Right hindlimb (tissue), 1 donor: ENCODE measurements around the gene IPCEF1.
"Not testable (repeated sequence)": the region's sequence is repeated elsewhere in the genome, so short reads cannot be mapped to it uniquely, and the experiment has no call there.

Experiments used
- DNase-seq: peaks from one replicate; pipeline ENCODE4 v3.0.0-alpha.2; 2018

Gene IPCEF1

DNA sequence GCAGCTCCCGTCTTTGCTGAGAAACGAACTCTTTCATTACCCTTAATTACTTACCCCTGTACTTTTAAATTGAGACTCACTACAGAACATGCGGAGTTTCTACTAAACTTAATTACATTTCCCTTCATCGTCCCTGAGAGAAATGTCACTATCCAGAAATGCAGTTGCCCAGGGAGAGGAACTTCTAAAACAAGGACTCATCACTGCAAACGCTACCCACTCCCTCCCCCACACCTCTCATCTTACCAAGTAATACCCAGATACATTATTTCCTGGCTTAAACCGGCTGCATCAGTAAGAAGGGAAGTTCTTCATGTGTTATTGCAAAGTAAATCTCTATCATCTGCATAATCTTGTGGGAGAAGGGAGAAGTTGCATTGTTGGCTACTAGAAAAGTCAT is 138.3 kb downstream of the IPCEF1 start:
- DNase-seq: no peak

- DNase-seq: no peak
Measured at GRCh38 chr6:154213782-154214181, 142.8 kb downstream of the IPCEF1 start.

DNA sequence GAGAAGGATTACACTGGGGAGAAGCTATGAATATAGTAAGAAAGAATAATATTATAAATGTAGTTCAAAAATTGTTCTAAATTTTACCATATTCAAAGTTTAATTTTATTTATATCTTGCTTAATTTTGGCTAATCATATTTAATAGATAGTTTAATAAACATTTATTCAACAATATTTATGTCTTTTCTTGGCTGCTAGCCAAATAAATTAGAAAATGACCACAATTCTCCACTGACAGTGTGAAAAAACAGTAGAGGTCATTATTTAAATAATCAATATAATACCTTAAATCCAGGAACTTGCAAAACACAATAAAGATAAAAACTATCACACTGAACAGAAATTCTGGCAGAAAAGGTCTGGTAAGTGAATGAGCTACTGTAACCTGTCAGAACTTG is 145.9 kb downstream of the IPCEF1 start:
- no peak for DNase-seq

DNA sequence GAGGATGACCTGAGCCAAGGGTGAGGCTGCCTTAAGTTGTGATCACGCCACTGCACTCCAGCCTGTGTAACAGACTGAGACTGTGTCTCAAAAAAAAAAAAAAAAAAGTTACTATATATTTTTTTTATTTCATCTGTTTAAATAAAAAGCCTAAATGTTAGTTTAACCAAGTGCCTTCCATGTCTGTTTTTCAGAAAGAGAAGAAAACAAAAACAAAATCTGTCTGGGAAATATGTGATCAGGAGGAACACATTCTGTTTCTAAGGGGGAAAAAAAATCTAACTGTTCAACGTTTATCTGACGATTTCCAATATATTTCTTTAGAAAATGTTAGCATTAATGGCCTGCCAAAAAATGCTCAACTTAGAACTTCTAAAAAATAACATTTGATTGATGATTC is 147.0 kb downstream of the IPCEF1 start:
- DNase-seq: no peak

GRCh38 chr6:154206996-154207395 is 149.6 kb downstream of the IPCEF1 start:
- no peak for DNase-seq

DNA sequence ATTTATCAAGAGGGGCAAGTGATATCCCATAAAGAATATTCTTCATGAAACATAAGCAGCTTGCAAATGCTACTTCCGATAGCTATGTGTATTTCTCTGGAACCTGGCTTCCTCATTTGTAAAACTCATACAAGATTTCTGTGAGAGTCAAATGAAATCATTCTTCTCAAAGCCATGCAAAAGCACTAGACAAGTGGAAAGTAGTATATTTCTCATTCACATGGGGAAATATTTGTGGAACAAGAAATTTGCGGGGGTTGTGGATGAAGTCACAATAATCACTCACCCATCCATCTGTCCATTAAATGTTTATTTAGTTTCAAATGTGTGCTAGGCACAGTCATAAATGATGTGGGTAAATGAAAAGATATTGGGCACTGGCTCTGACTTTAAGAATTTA is 150.5 kb downstream of the IPCEF1 start:
- DNase-seq: no peak

DNA sequence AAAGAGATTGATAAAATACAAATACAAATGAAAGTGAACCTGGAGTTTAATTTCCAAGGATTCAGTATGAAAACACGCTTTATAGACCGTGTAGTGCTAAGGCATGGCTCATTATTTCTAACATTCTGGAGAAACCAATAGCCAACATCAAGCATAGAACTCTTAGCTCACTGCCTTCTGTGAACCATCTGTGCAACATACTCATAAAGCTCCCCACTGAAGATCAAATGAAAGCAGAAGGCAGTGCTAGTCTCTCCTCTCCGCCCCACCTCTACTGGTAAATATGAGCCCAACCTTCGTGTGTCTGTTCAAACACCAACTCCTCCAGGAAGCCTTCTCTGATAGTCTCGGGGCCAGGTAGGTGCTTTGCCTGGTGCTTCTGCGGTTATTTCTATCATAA is 153.6 kb downstream of the IPCEF1 start:
- no peak for DNase-seq

DNA sequence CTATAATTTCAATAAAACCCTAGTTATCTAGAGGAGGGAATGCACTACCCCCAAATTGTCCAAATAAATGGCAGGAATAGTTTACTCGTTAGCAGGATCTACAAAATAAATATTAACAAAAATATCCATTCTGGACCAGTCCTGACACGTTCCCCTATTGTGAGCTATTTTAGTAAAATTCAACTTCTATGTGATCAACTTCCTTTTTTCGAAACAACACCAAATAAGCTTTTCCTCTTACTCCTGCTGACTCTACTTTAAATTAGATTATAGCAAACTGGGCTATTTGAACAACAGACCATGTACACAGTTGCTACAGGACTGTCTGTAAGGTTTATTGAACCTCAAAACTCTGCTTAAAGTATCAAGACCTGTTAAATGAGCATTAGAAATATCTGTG is 154.3 kb downstream of the IPCEF1 start:
- no peak for DNase-seq

- DNase-seq: not testable (repeated sequence)
Measured at GRCh38 chr6:154201688-154202087, 154.9 kb downstream of the IPCEF1 start.

DNA sequence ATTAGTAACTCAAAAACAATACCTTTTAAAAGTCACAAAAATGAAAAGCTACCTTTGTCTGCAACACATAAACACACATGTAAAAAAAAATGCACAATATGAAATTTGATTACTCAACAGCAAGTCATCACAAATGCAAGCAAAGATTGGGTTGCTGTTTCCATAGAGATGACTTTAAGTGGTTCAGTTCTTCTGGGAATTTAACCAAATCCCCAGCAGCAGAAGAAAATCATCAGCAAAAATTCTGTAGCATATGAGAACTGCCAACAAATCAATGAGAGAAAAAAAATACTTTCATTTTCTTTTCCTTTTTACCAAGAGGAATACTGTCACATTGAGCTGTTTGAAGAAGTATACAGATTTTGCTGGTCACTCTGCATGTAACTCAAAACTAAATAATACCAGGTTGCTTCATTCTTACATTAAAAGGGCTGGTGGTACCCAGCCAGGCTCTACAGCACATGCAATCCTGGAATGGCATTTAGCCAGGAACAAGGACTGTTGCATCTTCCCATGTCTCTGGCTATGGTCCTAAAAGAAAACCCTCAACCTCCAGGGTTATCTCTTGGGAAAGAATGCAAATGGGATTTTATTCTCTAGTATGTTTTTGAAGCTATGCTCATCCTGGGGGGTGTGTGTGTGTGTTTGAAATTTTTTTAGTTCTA is 159.3 kb downstream of the IPCEF1 start:
- DNase-seq: no peak

DNA sequence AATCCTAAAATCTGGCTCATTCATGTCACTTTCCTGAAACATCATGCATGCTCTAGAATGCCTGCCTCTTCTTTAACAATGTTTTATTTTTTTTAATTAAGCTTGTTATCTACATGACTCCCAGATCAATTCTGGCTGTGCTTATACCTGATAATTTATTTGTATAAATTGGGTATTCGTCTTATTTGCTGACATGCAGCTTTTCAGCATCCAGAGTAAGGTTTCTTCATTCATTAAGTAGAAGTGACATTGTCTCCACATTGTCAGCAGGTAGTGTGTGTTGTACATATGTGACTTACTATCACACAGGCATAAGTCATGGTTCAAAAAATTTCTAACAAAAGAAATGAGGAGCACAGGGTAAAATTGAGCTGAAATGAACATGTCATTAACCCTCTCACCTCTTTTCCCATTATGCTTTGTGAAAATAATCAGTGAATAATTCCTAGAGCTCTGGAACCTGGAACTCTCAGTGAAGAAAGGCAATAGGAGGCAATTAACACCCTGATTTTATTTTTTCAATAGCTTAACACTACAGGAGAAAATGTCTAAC is 160.2 kb downstream of the IPCEF1 start:
- no peak for DNase-seq

DNA sequence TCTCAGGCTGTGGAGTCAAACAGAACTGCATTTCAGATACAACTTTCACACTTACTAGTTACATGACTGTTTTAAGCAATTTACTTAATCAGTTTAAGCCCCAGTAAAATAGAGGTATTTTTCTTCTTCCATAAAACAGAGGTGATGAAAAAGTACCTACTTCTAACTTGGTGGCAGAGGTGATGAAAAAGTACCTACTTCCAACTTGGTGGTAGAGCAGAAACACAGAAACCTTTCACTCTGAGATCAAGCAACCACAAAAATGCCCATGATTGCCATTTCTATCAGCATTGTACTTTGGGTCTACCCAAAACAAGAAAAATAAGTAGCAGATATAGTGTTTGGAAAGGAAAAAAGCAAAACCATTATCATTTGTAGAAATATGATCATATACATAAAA is 168.9 kb downstream of the IPCEF1 start:
- DNase-seq: no peak

DNA sequence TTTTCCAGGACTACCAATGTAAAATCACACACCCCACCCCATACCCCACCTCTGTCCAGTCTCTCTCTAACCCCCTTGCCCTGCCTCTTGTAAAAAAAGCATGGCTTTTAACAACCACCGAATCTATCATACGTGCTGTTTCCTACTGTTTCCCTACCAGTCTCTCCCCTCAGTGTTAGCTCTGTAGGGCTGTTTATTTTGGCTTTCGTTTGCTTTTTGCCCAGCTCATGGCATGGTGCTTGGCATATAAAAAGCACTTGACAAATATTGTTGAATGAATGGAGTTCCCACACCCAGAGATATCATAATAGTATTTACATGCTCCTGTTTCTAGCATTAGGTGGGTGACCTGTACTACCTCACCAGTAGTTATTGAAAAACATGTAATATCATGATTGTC is 169.4 kb downstream of the IPCEF1 start:
- DNase-seq: no peak

DNA sequence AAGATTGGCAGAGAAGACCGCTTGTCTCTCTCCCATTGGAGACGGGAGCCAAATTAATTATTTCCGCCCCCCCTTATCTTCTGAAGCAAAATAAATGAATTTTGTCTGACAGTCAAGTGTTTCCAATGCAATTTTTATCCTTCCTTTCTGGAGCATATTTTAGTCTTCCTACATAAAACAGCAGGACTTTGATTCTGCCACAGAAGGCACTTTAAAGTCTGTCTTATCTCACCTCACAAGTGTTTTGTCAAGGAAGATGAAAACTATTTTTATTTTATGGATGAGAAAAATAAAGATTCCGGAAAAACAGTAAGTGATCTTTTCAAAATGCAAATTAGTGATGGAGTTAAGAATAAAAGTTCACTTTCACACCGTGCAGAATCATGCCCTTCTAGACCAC is 177.2 kb downstream of the IPCEF1 start:
- no peak for DNase-seq

- DNase-seq: not testable (repeated sequence)
Measured at GRCh38 chr6:154172393-154172792, 184.2 kb downstream of the IPCEF1 start.

DNA sequence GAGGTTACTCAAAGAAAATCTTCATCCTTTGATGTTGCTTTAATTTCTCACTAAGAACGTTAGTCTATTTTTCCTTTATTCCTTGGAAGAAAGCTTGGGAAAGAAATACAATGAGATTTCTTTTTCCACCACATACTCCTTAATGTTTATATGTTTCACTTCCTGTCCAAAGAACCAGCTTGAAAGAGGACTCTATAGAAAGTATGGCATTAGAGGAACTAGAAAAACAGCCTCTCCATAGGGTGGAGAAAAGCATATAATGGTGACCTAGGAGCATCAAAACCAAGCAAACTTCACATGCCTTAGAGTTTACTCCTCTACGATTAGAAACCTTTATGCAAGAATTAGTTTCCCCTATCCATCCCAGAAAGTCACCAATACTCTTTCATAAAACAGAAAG is 186.5 kb downstream of the IPCEF1 start:
- no peak for DNase-seq

- DNase-seq: peak; percentile 40
Measured at GRCh38 chr6:154169193-154169847, 187.3 kb downstream of the IPCEF1 start.

DNA sequence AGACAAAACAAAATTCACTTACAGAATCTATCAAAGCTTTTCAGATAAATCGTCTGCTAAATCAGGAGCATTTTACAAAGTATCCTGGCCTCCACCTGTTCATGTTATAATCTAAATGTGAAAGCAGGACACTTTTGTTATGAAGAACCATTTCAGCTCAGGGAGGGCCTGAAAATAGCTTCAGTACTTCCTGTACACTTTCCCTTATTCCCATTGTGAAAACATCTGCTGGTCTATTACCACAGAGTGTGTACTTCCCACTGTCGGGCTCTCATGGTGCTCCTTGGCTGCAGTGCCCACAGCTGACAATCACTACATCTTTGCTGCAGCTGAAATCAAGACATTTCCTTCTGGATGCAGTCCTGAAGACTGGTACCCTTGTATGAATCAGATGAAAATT is 189.5 kb downstream of the IPCEF1 start:
- DNase-seq: no peak

- DNase-seq: no peak
Measured at GRCh38 chr6:154166140-154166539, 190.5 kb downstream of the IPCEF1 start.

DNA sequence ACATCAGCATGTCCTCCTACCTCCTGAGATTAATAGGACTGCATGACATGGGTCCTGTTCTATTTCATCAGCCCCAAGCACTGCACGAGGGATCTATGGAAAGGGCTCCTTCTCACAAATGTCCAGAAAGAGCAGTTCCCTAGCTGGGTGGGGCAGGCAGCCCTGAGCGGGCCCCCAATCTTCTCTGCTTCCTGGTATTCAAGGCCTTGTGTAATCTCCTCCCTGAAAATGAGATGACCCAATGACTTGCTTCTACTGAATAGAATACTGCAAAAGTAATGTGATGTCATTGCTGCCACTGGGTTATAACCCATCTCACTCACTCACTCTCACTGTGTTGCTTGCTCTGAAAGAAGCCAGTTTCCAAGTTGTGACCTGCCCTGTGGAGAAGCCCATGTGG is 191.1 kb downstream of the IPCEF1 start:
- no peak for DNase-seq

DNA sequence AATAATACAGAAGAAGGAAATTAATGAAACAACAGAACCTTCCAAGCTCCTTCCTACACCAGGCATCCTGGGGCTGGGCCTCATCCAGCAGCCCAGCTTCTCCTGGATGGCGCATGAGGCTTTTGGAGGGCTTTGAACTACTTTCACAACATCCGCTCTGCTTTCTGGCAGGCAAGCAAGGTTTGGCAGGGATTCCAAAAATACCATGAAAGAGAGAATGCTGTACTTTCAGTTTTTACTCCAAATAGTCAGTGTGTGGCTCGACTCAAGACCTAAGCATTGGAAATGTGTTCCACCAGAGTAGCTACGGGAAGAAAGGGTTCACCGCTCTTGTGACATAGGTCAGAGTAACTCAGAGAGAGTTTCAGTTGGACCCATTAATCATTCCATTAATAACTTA is 192.2 kb downstream of the IPCEF1 start:
- DNase-seq: peak; percentile 91

GRCh38 chr6:154161689-154162088 is 194.9 kb downstream of the IPCEF1 start:
- DNase-seq: no peak

DNA sequence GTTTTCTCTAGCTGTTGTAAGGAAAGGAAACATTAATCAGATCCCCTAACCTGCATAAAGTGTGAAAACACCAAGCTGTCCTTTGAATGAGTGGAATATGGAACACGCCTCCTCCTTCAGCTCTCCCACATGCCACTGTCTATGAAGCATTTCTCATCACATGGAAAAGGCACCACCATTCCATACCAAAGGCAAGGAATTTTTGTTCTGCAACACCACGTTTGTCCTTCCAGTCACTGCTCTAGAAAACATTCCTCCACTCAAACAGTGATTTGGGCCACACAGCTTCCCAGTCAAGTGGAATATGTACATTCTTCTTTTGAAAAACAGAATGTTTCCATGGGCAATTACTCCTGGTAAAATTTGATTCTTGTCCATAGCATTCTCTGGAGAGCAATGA is 197.5 kb downstream of the IPCEF1 start:
- no peak for DNase-seq

DNA sequence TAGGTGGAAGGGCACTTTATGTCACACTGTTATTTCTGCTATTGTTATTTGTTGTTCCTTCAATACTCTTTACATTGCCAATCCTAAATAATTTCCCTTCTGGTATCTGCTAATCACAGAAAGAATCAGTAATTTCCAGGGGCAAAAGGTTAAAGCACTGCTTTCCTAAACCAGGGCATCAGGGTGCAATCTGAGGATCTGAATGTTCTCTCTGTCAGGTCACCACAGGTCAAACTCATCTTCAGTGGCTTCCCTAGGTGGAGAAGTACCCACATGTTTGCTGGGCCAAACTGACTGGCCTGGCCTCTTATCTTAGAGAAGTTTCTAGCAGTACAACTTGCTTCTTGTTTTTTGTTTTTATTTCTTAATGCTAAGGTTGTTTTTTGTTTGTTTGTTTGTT is 198.9 kb downstream of the IPCEF1 start:
- no peak for DNase-seq

GRCh38 chr6:154157082-154157481 is 199.5 kb downstream of the IPCEF1 start:
- no peak for DNase-seq
